GM19438 (cell line): ENCODE measurements around the gene PRM3.

ENCODE experiments used
- ATAC-seq: cut with Tn5 transposase; IDR thresholded peaks from one replicate; pipeline ENCODE4 v1.9.1; 2021; ENCODE audit warnings: low read depth; ENCODE audit not compliant: unreplicated experiment

PRM3 gene

DNA sequence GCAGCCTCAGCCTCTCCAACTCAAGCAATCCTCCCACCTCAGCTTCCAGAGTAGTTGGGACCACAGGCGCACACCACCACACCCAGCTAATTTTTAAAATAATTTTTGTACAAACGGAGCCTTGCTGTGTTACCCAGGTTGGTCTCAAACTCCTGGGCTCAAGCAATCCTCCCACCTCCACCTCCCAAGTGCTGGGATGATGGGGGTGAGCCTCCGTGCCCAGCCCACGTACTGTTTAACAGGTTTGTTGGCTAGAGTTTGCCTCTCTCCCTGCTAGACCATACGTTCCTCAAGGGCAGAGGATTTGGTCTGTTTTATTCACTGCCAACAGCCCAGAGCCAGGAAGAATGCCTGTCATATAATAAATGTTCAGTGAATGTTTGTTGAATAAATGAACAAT is 44.0 kb downstream of the PRM3 start:
- no peak for ATAC-seq

DNA sequence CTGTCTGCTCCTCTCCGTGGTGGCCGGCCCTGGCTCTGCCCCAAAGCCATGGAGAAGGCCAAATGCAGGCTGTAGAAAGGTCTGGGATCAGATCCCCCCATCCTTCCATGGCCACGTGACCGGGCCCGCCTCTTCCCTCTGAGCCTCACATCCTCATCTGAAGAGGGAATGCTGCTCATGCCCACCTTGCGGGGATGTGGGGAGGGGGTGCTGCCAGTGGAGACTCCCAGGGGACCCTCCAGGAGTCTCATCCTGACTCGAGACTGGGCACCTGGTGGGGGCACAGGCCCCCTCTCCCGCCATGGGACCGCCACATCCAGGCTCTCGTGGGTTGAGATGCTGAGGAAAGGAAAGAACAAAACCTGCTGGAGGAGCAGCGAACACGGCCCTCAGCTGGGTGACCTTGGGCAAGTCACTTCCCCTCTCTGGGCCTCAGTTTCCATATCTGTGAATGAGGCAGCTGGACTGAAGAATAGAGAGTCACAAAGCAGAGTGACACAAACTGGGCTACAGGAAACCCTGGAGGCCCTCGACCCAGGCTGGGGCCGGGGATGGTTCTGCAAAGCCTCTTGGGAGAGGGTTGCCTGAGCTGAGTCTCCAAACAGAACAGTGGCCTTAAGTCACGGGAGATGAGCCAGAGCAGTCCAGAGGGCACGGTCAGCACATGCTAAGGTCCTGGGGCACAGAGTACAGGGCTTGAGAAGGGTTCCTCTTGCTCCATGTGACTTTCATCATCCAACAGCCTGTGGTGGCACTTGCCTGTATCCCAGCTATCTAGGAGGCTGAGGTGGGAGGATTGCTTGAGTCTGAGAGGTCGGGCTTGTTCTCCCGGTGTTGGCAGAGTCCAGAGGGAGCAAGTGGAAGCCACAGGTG is 47.5 kb downstream of the PRM3 start:
- ATAC-seq: no peak

DNA sequence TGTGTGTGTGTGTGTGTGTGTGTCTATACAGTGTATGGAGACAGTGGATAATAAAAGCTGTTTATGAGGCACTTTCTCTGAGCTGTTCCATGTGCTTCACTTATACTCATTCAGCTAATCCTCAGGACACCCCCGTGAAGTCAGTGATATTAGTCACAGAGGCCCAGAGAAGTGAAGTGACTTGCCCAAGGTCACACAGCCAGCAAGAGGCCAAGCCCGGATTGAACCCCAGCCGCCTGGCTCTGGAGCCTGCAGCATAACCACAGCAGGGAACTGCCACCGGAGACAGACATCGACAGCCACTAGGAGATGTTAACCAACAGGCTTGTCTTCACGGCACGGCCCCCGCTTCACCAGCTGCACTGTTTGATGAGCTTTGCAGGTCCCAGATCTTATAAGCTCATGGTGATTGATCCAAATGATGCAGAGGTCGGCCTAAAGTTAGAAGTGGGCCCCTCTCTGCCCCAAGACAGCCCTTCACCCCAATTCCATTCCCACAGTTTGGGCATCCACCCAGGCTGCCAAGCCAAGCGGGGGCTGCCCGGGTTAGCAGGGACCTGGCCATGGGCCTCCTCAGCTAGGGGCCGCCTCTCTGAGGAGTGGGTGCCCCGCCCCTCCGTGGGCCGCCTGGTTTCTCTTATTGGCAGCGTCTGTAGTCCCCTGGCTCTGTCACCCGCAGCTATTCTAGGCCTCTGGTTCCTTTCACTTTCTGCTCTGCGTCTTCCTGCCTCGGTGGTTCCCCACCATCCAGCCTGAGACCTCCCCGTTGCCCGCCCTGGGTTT is 48.3 kb downstream of the PRM3 start:
- peak; percentile 77 for ATAC-seq

DNA sequence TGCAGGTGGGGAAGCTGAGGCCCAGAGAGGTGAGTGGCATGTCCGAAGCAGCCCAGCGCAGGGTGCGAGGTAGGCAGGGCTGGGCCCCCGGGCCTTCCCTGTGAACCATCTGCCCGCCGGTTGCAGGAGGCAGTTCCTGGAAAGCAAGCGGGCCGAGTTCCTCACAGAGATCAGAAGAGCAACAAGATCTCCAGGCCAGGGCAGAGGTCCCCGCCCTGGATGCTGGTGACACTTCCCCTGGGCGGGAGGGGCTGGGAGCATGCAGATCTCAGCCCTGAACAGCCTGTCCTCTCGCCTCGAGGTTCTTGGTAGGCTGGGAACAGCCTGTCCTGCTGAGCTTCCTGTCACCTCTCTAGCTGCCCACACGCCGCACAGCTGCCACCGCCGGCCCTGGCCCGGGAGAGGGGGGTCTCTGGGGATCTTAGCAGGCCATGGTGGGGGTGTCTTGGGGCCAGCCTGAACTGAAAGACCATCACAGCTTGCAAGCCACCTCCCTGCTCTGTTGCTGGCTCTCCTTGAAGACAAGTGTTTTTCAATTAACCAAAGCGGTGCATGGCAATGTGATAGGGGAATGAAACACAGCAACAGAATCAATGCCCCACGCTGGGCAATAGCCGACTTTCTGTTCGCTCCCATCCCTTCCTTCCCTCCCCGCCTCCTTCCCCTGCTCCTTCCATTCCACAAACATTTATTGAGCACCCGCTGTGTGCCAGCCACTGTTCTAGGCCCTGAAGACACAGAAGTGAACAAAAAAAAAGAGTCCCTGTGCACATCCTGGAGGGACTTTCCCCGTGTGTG is 49.1 kb downstream of the PRM3 start:
- peak; percentile 53 for ATAC-seq
